Measurements from ENCODE around the gene ABCG1.

- TF ChIP-seq CTCF (conservative IDR thresholded peaks at IDR 0.05) (no peak), EZH2 (IDR thresholded peaks at IDR 0.05; ENCODE audit: low read depth) (no peak)
These were observed 125.1 kb downstream of the ABCG1 start for GRCh38 chr21:42343963-42344510.
